Mucosa of rectum (tissue), 2 donors: ENCODE measurements around the gene REEP1.

Experiments used
- H3K27ac ChIP-seq, 2 donors: one replicate each; pipeline ENCODE4 v1.7.0; 2013; ENCODE audit warnings: inconsistent platforms in 2 of 2, low read depth in 2 of 2, low read length in 2 of 2
- H3K27me3 ChIP-seq, 2 donors: one replicate each; pipeline ENCODE4 v1.7.0; 2013; ENCODE audit warnings: low read length in 2 of 2; ENCODE audit not compliant: control insufficient read depth in 2 of 2, insufficient read depth in 2 of 2
- H3K36me3 ChIP-seq, 2 donors: one replicate each; pipeline ENCODE4 v1.7.0; 2013; ENCODE audit warnings: low read length in 2 of 2; ENCODE audit not compliant: control insufficient read depth in 2 of 2, insufficient read depth in 2 of 2
- H3K4me1 ChIP-seq, 2 donors: one replicate each; pipeline ENCODE4 v1.7.0; 2013; ENCODE audit warnings: low read length in 2 of 2, mild to moderate bottlenecking in 1 of 2; ENCODE audit not compliant: control insufficient read depth in 2 of 2, insufficient read depth in 2 of 2
- H3K4me3 ChIP-seq, 2 donors: one replicate each; pipeline ENCODE4 v1.7.0; 2013; ENCODE audit warnings: low read length in 2 of 2
- H3K9ac ChIP-seq, 2 donors: one replicate each; pipeline ENCODE4 v1.7.0; 2013; ENCODE audit warnings: low read length in 2 of 2, low read depth in 1 of 2, mild to moderate bottlenecking in 1 of 2
- H3K9me3 ChIP-seq, 2 donors: one replicate each; pipeline ENCODE4 v1.7.0; 2013; ENCODE audit warnings: low read length in 2 of 2; ENCODE audit not compliant: control insufficient read depth in 2 of 2
- donor health status: healthy.
- donor health status: Normal muscosa, but diverticular disease.

The REEP1 gene

DNA sequence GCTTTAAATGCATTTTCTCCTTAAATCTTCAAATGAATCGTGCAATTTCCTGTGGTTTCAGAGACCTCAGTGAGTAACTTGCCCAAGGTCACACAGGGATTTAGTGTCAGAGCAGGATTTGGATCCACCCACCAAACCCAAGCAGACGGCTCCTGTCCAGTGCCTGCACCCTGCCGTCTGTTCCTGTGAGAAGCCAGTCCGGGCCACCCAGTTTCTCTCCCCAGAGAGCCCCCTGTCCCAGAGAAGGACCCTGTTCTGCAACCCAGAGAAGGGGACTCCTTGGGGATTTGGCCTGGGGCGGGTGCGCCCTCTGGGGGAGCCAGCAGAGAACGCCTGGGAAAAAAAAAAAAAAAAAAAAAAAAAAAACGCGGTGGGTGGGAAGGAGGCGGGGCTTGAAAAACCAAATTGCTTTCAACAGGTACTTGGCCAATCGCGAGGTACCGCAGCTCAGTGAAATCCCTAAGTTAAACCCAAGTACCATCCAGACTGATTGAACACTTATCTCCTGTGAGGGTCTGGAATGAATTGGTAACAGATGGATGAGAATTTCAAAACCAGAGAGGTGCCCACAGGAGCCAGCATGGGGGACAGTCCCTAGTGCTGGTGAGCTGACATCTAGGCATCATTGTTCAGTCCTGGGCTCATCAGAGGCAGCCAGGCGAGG, 30.9 kb upstream of the REEP1 start:
- H3K4me3 ChIP-seq = peak overlapping the region in 1 of 2 donors; percentile 34
- peaks cover 9 to 27% of the 10 kb centered on the region in 2 donors for H3K4me1 ChIP-seq
- no peak overlapping the region for H3K9ac ChIP-seq
- no peaks in the 10 kb centered on the region for H3K9me3 ChIP-seq
- H3K36me3 ChIP-seq = no peaks in the 10 kb centered on the region
- no peaks in the 10 kb centered on the region for H3K27me3 ChIP-seq
- no peak overlapping the region for H3K27ac ChIP-seq

- H3K9ac ChIP-seq = no peak overlapping the region
- H3K9me3 ChIP-seq = no peaks in the 10 kb centered on the region
- H3K27ac ChIP-seq = no peak overlapping the region
- no peaks in the 10 kb centered on the region for H3K36me3 ChIP-seq
- H3K4me1 ChIP-seq = peaks cover 9 to 24% of the 10 kb centered on the region in 2 donors
- no peak overlapping the region for H3K4me3 ChIP-seq
- no peaks in the 10 kb centered on the region for H3K27me3 ChIP-seq
These were observed 30.0 kb upstream of the REEP1 start for GRCh38 chr2:86367499-86367777.

GRCh38 chr2:86366651-86367498, 29.4 kb upstream of the REEP1 start:
- H3K27ac ChIP-seq = no peak overlapping the region
- no peak overlapping the region for H3K9ac ChIP-seq
- no peaks in the 10 kb centered on the region for H3K9me3 ChIP-seq

GRCh38 chr2:86364894-86365293, 27.5 kb upstream of the REEP1 start:
- Histone ChIP-seq H3K9ac (no peak overlapping the region), H3K36me3 (no peaks in the 10 kb centered on the region), H3K4me3 (no peak overlapping the region), H3K9me3 (no peaks in the 10 kb centered on the region), H3K4me1 (peaks cover 10 to 25% of the 10 kb centered on the region in 2 donors), H3K27me3 (no peaks in the 10 kb centered on the region), H3K27ac (no peak overlapping the region)

More at GRCh38 chr2:86366651-86367498, 29.4 kb upstream of the REEP1 start:
- no peaks in the 10 kb centered on the region for H3K36me3 ChIP-seq
- H3K4me1 ChIP-seq = peaks cover 5 to 24% of the 10 kb centered on the region in 2 donors
- no peak overlapping the region for H3K4me3 ChIP-seq
- H3K27me3 ChIP-seq = no peaks in the 10 kb centered on the region

GRCh38 chr2:86360776-86361175, 23.4 kb upstream of the REEP1 start:
- Histone ChIP-seq H3K9ac (no peak overlapping the region), H3K9me3 (no peaks in the 10 kb centered on the region), H3K27me3 (no peaks in the 10 kb centered on the region), H3K4me1 (peaks cover 5 to 17% of the 10 kb centered on the region in 2 donors), H3K27ac (no peak overlapping the region), H3K4me3 (no peak overlapping the region), H3K36me3 (no peaks in the 10 kb centered on the region)

DNA sequence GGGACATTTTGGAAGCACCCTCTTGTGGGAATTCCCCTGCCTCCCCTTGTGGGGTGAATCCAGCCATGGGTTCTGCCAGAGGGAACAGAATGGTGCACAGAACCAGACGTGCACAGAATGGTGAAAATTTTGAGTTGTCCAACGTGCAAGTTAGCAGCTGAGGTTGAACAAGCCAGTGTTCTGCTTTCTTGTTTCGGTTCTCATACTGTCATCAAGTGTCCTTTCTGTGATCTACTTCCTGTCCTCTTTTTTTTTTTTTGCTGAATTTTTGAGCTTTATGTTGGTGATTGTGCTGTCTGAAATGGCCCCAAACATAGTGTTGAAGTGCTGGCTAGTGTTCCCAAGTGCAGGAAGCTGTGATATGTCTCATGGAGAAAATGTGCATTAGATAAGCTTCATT, 21.5 kb upstream of the REEP1 start:
- no peaks in the 10 kb centered on the region for H3K9me3 ChIP-seq
- H3K27ac ChIP-seq = no peak overlapping the region
- H3K4me1 ChIP-seq = peaks cover 5 to 17% of the 10 kb centered on the region in 2 donors
- H3K9ac ChIP-seq = no peak overlapping the region
- H3K4me3 ChIP-seq = no peak overlapping the region
- H3K27me3 ChIP-seq = no peaks in the 10 kb centered on the region
- no peaks in the 10 kb centered on the region for H3K36me3 ChIP-seq

DNA sequence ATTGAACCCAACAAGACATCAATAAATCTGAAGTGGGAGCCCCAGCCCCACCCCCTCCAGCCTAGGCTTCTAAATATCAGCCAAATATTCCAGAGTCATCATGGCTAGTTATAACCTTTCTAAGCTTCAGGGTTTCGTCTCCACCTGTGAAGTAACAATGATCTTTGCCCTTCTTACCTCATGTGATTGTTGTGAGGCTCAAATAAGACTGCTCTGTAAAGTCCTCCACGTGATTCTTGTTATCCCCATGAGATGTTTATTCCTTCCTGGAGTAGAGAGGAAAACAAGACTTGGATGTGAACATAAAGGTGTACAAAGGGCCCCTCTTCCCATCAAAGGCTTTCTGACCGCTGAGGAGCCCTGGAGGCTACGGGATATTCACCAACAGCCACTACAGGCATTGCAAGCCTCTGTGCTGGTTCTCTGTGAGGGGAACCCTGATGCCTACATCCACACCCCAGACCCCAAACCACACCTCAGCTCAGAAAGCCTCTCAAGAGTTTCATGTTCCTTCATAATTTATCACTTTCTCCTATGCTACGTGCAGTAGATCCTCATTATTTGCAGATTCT, 20.1 kb upstream of the REEP1 start:
- H3K27me3 ChIP-seq = no peaks in the 10 kb centered on the region
- H3K9ac ChIP-seq = no peak overlapping the region
- H3K4me3 ChIP-seq = no peak overlapping the region
- H3K4me1 ChIP-seq = peaks cover 5 to 17% of the 10 kb centered on the region in 2 donors
- H3K27ac ChIP-seq = peak overlapping the region in 1 of 2 donors; percentile 26
- H3K9me3 ChIP-seq = no peaks in the 10 kb centered on the region
- H3K36me3 ChIP-seq = no peaks in the 10 kb centered on the region

- Histone ChIP-seq H3K9ac (no peak overlapping the region), H3K27ac (no peak overlapping the region), H3K4me3 (no peak overlapping the region), H3K36me3 (no peaks in the 10 kb centered on the region), H3K4me1 (peaks cover 2 to 8% of the 10 kb centered on the region in 2 donors), H3K9me3 (no peaks in the 10 kb centered on the region), H3K27me3 (no peaks in the 10 kb centered on the region)
These were observed 15.3 kb upstream of the REEP1 start for GRCh38 chr2:86352727-86353221.

GRCh38 chr2:86352137-86352726, 14.8 kb upstream of the REEP1 start:
- no peaks in the 10 kb centered on the region for H3K27me3 ChIP-seq
- no peaks in the 10 kb centered on the region for H3K36me3 ChIP-seq
- H3K4me3 ChIP-seq = no peak overlapping the region
- H3K9me3 ChIP-seq = no peaks in the 10 kb centered on the region
- peaks cover 2 to 4% of the 10 kb centered on the region in 2 donors for H3K4me1 ChIP-seq
- no peak overlapping the region for H3K27ac ChIP-seq
- no peak overlapping the region for H3K9ac ChIP-seq

- Histone ChIP-seq H3K4me3 (no peak overlapping the region), H3K27me3 (no peaks in the 10 kb centered on the region), H3K9ac (no peak overlapping the region), H3K36me3 (no peaks in the 10 kb centered on the region), H3K9me3 (no peaks in the 10 kb centered on the region), H3K27ac (no peak overlapping the region), H3K4me1 (peaks cover 0 to 2% of the 10 kb centered on the region in 2 donors)
These were observed 13.3 kb upstream of the REEP1 start for GRCh38 chr2:86350751-86351150.
